GM12801 (cell line): ENCODE measurements around the gene TMEM242.

Experiments
- CTCF ChIP-seq: IDR thresholded peaks from one replicate; pipeline ENCODE4 v1.5.1; 2011; ENCODE audit warnings: control low read depth; ENCODE audit not compliant: insufficient read length; ENCODE audit errors: extremely low read depth

The TMEM242 gene

GRCh38 chr6:157287247-157287850, 36.0 kb downstream of the TMEM242 start:
- no peak for TF ChIP-seq CTCF

- no peak for TF ChIP-seq CTCF
Observed at GRCh38 chr6:157285422-157285779, 37.9 kb downstream of the TMEM242 start.

- TF ChIP-seq CTCF, result no peak
Observed at GRCh38 chr6:157284738-157285421, 38.4 kb downstream of the TMEM242 start.

- TF ChIP-seq CTCF, result no peak
Observed at GRCh38 chr6:157283900-157284737, 39.2 kb downstream of the TMEM242 start.

GRCh38 chr6:157283330-157283898, 39.9 kb downstream of the TMEM242 start:
- no peak for TF ChIP-seq CTCF

- no peak for TF ChIP-seq CTCF
Observed at GRCh38 chr6:157282284-157282683, 41.0 kb downstream of the TMEM242 start.

GRCh38 chr6:157281570-157281969, 41.7 kb downstream of the TMEM242 start:
- no peak for TF ChIP-seq CTCF
